Effector memory CD4-positive, alpha-beta T cell (primary cell): ENCODE measurements around the gene LONP1.

Source experiments
- DNase-seq, 3 donors: peaks; one replicate each; pipeline ENCODE4 v3.0.0-alpha.2; 2020
- H3K27ac ChIP-seq: 2 replicates; pipeline ENCODE4 v1.7.0; 2013; ENCODE audit warnings: mild to moderate bottlenecking, low read length, moderate library complexity; ENCODE audit not compliant: insufficient read depth, poor library complexity, severe bottlenecking
- H3K27me3 ChIP-seq: replicated peaks from 2 replicates; pipeline ENCODE4 v1.7.0; 2013; ENCODE audit warnings: mild to moderate bottlenecking, low read length; ENCODE audit not compliant: insufficient read depth, control insufficient read depth, poor library complexity, severe bottlenecking
- H3K36me3 ChIP-seq: 2 replicates; pipeline ENCODE4 v1.7.0; 2013; ENCODE audit warnings: mild to moderate bottlenecking, low read length, moderate library complexity; ENCODE audit not compliant: control insufficient read depth, insufficient read depth
- H3K4me1 ChIP-seq: 2 replicates; pipeline ENCODE4 v1.7.0; 2013; ENCODE audit warnings: low read length, mild to moderate bottlenecking; ENCODE audit not compliant: control insufficient read depth, insufficient read depth, poor library complexity, severe bottlenecking
- H3K4me3 ChIP-seq: 2 replicates; pipeline ENCODE4 v1.7.0; 2013; ENCODE audit warnings: low read length, low read depth, mild to moderate bottlenecking; ENCODE audit not compliant: insufficient read depth, poor library complexity, severe bottlenecking
- H3K9me3 ChIP-seq: 2 replicates; pipeline ENCODE4 v1.7.0; 2013; ENCODE audit warnings: mild to moderate bottlenecking, low read length, moderate library complexity; ENCODE audit not compliant: control insufficient read depth

Gene LONP1

DNA sequence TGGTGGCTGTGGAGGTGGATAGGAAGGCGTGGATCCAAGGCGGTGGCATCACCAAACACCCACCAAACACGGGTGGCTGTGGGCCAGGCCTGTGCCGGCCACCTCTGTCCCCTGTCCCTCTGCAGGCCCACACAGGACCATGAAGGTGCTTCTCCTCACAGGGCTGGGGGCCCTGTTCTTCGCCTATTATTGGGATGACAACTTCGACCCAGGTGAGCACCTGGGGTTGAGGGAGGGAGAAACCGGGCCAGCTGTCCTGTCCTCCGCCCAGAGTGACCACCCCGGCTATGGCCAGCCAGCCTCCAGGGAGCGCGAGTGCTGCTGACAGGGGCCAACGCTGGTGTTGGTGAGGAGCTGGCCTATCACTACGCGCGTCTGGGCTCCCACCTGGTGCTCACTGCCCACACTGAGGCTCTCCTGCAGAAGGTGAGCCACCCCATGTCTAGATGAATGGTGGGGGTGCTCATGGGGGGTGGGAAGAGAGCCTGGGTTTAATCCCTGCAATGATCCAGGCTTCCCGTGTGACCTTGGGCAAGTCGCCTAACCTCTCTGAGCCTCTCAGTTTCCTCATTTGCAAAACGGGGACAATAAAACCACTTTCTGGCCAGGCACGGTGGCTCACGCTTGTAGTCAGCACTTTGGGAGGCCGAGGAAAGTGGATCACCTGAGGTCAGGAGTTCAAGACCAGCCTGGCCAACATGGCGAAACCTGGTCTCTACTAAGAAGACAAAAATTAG, 35.1 kb downstream of the LONP1 start:
- DNase-seq, result no peak
- Histone ChIP-seq H3K27me3 (no peaks in the 10 kb centered on the region), H3K4me1 (peaks cover 20% of the 10 kb centered on the region)

DNA sequence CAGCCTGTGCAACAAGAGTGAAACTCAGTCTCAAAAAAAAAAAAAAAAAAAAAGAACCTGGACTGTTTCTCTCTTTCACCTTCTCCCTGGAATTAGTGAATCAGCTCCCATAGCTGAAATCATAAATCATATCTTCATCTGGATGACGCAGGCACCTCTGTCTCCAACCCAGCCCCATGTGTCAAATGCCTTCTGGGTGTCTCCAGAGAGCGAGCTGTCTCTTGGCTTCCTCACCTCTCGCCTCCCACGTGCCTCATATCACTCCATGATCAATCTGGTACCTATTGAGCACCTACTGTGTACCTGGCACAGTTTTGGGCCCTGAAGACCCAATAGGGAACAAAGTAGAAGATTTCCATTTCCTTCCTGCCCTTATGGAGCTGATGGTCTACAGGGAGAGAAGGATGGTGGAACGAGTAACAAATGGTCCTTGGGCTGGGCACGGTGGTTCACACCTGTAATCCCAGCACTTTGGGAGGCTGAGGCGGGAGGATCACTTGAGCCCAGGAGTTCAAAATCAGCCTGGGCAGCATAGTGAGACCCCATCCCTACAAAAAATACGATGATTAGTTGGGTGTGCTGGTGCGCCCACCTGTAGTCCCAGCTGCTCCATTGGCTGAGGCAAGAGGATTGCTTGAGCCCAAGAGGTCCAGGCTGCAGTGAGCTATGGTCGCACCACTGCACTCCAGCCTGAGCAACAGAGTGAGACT, 36.6 kb downstream of the LONP1 start:
- Histone ChIP-seq H3K36me3 (no peaks in the 10 kb centered on the region), H3K4me3 (no peak overlapping the region), H3K9me3 (no peaks in the 10 kb centered on the region), H3K27ac (no peak overlapping the region), H3K4me1 (peaks cover 24% of the 10 kb centered on the region), H3K27me3 (no peaks in the 10 kb centered on the region)
- DNase-seq, result no peak

More for the DNA sequence above, 35.1 kb downstream of the LONP1 start:
- Histone ChIP-seq H3K36me3 (no peaks in the 10 kb centered on the region), H3K4me3 (no peak overlapping the region), H3K27ac (no peak overlapping the region), H3K9me3 (no peaks in the 10 kb centered on the region)

DNA sequence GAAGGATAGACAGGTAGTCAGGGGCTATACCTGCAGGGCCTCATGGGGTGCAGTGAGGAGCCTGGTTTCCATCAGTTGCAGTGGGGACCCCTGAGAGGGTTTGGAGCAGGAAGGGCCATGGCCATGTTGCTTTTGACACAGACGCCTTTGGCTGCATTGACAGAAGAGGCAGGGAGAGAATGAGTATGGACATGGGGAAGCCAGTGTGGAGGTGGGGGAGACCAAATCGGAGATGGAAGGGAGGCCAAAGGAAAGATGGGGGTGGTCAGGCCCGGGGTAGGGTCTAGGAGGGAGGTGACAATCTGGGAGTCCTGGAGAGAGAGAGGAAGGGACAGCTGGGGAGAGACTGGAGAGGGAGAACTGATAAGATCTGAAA, 37.9 kb downstream of the LONP1 start:
- no peak for DNase-seq
- H3K27me3 ChIP-seq, result no peaks in the 10 kb centered on the region
- no peaks in the 10 kb centered on the region for H3K9me3 ChIP-seq
- peaks cover 18% of the 10 kb centered on the region for H3K4me1 ChIP-seq
- no peak overlapping the region for H3K4me3 ChIP-seq
- no peaks in the 10 kb centered on the region for H3K36me3 ChIP-seq
- H3K27ac ChIP-seq, result no peak overlapping the region

DNA sequence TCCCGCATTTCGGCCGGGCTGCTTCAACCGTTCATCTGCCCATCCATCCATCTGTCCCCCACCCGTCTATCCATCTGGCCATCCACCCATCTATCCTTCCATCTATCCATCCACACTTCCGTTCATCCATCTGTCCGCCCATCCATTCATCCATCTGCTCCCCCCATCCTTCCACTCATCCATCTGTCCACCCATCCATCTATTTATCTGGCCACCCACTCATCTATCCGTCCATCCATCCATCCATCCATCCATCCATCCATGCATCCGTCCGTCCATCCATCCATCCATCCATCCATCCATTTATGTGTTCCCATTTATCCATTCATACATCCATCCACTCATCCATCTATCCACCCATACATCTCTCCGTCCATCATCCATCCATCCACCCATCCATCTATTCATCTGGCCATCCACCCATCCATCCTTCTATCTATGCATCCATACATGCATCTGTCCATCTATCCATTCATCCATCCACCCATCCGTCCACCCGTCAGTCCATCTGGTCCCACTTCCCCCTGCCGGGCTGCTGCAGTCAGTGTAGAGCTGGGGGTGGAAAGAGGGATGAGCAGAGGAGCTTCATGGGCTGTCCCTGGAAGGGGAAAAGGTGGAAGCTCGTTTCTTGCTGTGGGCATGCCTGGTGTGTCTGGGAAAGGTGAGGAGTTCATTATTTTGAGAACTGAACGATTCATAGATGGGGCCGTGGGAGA, 38.4 kb downstream of the LONP1 start:
- peaks cover 13% of the 10 kb centered on the region for H3K4me1 ChIP-seq
- no peak for DNase-seq
- H3K4me3 ChIP-seq, result peak overlapping the region; percentile 95
- no peaks in the 10 kb centered on the region for H3K9me3 ChIP-seq
- H3K27me3 ChIP-seq, result no peaks in the 10 kb centered on the region
- no peaks in the 10 kb centered on the region for H3K36me3 ChIP-seq
- H3K27ac ChIP-seq, result no peak overlapping the region

DNA sequence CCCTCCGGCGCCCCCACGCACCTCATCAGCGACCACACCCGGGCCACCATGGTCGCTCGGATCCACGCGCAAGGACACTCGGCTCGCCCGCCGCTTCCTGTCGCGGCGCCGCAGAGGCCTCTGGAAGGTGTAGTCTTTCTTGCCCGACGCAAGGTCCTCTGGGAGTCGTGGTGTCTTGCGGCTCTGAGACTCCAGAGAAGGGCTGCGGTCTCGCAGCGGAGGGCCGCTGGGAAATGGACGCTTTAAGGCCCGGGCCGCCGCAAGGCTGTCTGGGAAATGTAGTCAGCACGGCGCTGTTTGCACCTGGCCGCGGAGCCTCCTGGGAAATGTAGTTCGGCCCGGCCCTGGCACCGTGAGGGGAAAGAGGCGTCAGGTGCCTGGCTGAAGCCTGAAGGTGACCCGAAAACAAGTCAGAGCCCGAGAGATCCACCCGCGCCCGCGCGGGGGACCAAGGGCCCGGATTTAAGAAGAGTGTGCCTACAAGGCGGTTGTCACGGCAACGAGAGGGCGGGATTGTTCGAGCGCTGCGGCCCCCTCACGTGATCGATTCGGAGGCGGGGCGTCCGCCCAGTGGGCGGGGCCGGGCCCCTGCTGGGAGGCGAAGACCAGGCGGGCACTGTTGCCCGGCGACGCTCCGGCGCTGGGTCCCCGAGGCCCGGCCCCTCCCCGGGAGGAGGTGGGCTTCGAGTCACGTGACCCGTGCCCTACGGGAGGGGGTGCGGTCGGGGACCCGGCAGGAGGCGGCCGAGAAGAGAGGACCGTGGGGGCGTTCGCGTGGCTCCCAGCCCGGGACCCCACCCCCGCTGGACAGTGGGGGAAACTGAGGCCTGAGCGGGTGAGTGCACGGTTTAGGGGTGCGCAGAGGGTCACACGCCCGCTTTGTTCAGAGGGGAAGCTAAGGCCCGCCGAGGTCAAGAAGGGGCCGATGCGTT, 39.2 kb downstream of the LONP1 start, which contains the start of the genes HSD11B1L and MICOS13:
TSS of gene HSD11B1L (plus strand) at position 591 of the 932 bp plus-strand sequence. CDS start 3,806 bp downstream, outside the sequence.
TSS of gene MICOS13 (minus strand) at position 80 of the 932 bp plus-strand sequence. CDS start at position 50, 30 bp downstream.
- DNase-seq, result peak; percentile 95 to 98 (median 98)
- peak within 1 kb of the TSS; percentile 95 for H3K4me3 ChIP-seq
- H3K9me3 ChIP-seq, result no peaks in the 10 kb centered on the region
- peaks cover 13% of the 10 kb centered on the region for H3K4me1 ChIP-seq
- no peaks in the 10 kb centered on the region for H3K27me3 ChIP-seq
- H3K27ac ChIP-seq, result peak within 1 kb of the TSS; percentile 97
- H3K36me3 ChIP-seq, result no peaks in the 10 kb centered on the region

DNA sequence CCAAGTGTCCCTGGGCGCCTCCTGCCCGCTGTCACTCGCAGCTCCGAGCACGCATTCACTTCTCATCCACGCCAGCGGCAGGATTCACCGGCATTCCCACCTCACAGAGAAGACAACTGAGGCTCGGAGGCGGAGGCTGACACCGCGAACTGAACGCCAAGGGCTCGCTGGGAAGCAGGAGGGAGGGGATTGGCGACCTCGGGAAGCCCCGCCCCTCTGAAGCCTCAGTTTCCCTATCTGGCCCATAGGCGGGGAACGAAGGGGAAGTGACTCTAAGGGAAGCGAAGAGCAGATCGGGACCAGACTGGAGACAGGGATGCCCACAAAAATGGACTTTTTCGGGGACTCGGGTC, 39.9 kb downstream of the LONP1 start:
- Histone ChIP-seq H3K27ac (peak overlapping the region; percentile 97), H3K4me3 (peak overlapping the region; percentile 95), H3K4me1 (peaks cover 13% of the 10 kb centered on the region), H3K36me3 (no peaks in the 10 kb centered on the region), H3K27me3 (no peaks in the 10 kb centered on the region), H3K9me3 (no peaks in the 10 kb centered on the region)
- DNase-seq, result no peak

DNA sequence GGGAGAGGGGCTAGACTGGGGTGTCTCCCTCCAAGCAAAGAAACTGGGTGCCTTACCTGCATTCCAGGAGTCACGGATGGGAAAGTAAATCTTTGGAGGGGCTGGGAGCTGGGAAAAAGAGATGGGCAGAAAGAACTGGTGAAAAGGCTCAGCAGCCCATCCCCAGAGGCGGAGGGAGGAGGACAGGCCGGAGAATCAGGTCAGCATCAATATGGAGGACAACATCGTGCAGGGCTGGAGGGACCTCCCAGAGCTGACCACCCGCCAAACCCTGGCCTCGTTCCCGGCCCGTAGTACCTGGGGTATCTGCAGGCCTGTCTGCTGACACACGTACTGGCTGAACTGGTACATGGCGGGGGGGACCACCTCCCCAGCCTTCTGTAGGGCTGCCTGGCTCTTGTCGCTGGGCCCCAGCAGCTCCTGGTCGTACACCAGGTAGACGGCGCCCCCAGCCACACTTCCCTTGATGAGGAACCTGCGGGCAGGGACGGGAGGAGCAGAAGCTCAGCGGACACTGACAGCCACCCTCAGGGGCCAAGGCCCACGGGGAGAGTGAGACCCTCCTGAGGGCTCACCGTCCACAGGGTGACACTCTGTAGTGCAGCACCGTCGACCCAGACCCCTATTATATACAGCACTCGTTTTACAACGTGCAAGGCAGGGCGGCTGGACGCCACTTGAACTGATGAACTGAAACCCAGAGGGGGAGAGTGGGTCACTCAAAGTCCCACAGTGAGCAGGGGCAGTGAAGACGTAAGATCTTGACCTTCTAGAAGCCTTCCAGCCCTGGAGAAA, 40.5 kb downstream of the LONP1 start:
- peak overlapping the region; percentile 97 for H3K27ac ChIP-seq
- DNase-seq, result no peak
- no peaks in the 10 kb centered on the region for H3K36me3 ChIP-seq
- no peaks in the 10 kb centered on the region for H3K27me3 ChIP-seq
- no peaks in the 10 kb centered on the region for H3K9me3 ChIP-seq
- peaks cover 13% of the 10 kb centered on the region for H3K4me1 ChIP-seq
- H3K4me3 ChIP-seq, result peak overlapping the region; percentile 95

DNA sequence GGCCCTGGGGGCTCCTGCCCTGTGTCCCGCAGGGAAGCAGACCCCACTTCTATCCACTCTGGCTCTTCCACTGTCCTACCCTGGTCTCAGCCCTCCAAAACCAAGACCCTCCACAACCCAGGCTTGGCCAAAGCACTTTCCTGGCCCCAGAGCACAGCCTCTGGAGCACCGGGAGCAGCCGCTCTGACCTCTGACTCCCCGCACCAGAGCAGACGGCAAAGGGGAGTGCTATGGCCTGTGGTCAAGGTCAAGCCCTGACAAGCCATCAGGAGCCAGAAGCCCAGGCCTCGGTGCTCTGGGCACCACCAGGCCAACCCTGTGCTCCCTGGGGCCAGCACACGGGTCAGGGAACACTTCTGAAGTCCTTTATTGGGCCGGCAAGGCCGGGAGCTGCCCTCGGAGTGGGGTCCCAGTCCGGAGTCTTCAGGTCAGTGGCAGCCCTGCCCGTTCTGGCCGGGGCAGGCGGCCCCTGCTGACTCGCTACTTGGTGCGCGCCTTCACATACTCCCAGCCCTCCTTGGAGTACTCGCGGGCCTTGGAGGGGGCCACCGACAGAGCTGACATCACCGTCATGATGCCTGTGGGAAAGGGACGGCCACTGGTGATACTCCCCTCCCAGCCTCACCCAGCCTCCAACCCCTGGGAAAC, 41.8 kb downstream of the LONP1 start:
- Histone ChIP-seq H3K27ac (no peak overlapping the region), H3K4me3 (no peak overlapping the region), H3K36me3 (no peaks in the 10 kb centered on the region), H3K27me3 (no peaks in the 10 kb centered on the region), H3K4me1 (peaks cover 13% of the 10 kb centered on the region), H3K9me3 (no peaks in the 10 kb centered on the region)
- no peak for DNase-seq
